ENCODE measurements around the gene B4GALT7.
"Not testable (repeated sequence)": the region's sequence is repeated elsewhere in the genome, so short reads cannot be mapped to it uniquely, and the experiment has no call there.

B4GALT7 gene

GRCh38 chr5:177610770-177611445 lies 11.0 kb downstream of the B4GALT7 start:
- no peak overlapping the region for H3K4me3 Mint-ChIP-seq
- no peaks in the 10 kb centered on the region for H3K9me3 Mint-ChIP-seq (ENCODE audit: low read depth)
- no peak overlapping the region for H3K27ac Mint-ChIP-seq
- peaks cover 6% of the 10 kb centered on the region for H3K4me1 Mint-ChIP-seq (ENCODE audit: low read depth)
- no peaks in the 10 kb centered on the region for H3K36me3 Mint-ChIP-seq
- no peaks in the 10 kb centered on the region for H3K27me3 Mint-ChIP-seq

DNA sequence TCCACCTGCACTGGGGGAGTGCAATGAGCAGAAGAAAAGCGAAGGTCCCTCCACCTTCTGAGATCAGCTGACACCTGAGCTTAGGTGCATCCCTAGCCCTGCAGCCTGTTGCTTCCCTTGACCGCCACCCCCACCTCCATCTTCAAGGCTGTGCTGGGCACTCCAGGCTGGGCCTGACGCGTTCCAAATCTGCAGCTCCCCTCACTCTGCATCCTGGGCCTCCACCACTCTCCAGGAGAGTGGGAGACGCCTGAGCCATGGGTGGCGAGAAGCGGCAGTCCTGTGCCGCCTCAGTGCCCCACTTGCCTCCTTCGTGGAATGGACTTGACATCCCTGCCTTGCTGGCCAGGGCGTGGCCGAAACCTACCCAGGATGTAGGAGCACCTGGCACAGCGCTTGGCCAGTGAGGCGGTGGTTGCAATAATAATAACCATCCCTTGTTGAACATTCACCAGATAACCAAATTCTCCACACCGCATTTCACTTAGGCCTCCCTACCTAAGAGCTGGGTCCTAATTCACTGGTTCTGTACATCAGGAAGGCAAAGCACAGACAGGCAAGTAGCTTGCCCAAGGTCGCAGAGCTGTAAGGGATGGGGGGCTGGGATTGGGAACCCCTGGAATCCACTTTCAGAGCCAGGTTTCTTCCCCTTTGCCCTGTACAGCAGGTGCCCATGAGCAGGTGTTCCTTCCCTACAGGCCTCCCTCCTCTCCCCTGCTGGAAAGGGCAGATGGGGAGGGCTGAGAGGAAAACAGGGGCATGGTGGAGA lies 11.7 kb downstream of the B4GALT7 start:
- H3K4me1 Mint-ChIP-seq (ENCODE audit: low read depth), result peaks cover 5% of the 10 kb centered on the region
- H3K27ac Mint-ChIP-seq, result no peak overlapping the region
- no peaks in the 10 kb centered on the region for H3K36me3 Mint-ChIP-seq
- no peaks in the 10 kb centered on the region for H3K9me3 Mint-ChIP-seq (ENCODE audit: low read depth)
- no peak overlapping the region for H3K4me3 Mint-ChIP-seq
- no peaks in the 10 kb centered on the region for H3K27me3 Mint-ChIP-seq

DNA sequence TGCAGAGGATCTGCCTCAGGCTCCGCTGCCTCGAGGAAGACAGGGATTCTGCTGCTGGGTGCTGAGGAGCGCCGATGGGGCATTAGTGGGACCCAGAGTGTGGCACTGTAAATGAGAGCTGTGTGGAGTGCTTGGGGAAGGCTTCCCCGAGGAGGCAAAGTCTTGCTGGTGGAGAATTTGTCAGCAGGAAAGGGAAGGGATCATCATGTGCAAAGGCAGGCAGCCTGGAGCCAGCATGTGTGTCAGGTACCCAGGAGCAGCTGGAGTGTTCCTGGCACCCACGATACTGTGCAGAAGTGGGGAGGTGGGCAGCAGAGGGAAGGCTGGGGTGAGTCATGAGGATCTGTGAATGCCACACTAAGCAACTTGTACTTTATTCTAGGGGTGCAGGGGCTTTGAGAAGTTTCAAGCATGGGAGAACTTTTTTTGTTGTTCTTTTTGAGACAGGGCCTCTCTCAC lies 12.3 kb downstream of the B4GALT7 start:
- no peak overlapping the region for H3K27ac Mint-ChIP-seq
- no peaks in the 10 kb centered on the region for H3K27me3 Mint-ChIP-seq
- H3K4me1 Mint-ChIP-seq (ENCODE audit: low read depth), result peaks cover 2% of the 10 kb centered on the region
- no peaks in the 10 kb centered on the region for H3K9me3 Mint-ChIP-seq (ENCODE audit: low read depth)
- H3K4me3 Mint-ChIP-seq, result no peak overlapping the region
- H3K36me3 Mint-ChIP-seq, result no peaks in the 10 kb centered on the region

DNA sequence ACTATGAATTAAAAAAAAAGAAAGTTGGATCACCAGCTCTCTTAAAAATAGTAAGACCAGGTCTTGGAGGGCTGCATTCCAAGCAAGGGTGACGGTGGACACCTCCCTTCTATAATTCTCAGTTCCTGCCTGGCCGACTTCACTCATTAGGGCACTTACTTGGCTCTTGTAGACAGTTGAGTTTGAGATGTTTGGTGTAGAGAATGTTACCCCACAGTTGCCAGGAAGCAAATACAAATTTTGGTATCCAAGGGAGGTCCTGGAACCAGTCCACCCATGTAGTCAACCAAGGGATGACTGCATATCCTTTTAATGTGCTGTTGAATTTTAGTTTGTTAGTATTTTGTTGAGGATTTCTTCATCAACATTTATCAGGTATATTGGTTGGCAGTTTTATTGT lies 20.6 kb downstream of the B4GALT7 start:
- no peaks in the 10 kb centered on the region for H3K4me1 Mint-ChIP-seq (ENCODE audit: low read depth)
- H3K9me3 Mint-ChIP-seq (ENCODE audit: low read depth), result no peaks in the 10 kb centered on the region
- H3K36me3 Mint-ChIP-seq, result peaks cover 13% of the 10 kb centered on the region
- no peak overlapping the region for H3K4me3 Mint-ChIP-seq
- H3K27ac Mint-ChIP-seq, result no peak overlapping the region
- no peaks in the 10 kb centered on the region for H3K27me3 Mint-ChIP-seq

GRCh38 chr5:177624172-177624571 lies 24.2 kb downstream of the B4GALT7 start:
- not testable (repeated sequence) for H3K27ac Mint-ChIP-seq; H3K4me3 Mint-ChIP-seq; H3K9me3 Mint-ChIP-seq (ENCODE audit: low read depth); H3K27me3 Mint-ChIP-seq; H3K4me1 Mint-ChIP-seq (ENCODE audit: low read depth); H3K36me3 Mint-ChIP-seq

DNA sequence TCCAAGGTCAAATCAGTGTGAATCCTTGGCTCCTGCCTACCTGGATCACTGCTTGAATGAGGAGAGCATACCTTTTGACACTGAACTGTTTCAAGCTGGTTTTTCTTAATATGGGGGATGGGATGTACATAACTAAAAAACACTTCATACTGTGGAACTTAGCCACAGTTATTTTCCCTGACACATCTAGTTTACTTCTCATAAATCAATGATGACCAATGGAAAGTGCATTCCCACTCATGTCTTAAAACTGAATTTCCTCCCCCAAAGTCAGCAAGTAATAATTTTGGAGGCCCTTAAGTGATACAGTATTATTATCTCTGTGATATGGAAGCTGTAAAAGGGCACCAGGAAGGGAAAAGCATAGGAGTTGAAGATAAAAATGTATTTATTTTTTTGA lies 30.3 kb downstream of the B4GALT7 start:
- H3K36me3 Mint-ChIP-seq; H3K27ac Mint-ChIP-seq; H3K27me3 Mint-ChIP-seq; H3K4me1 Mint-ChIP-seq (ENCODE audit: low read depth); H3K4me3 Mint-ChIP-seq; H3K9me3 Mint-ChIP-seq (ENCODE audit: low read depth): not testable (repeated sequence)

GRCh38 chr5:177634912-177635311 lies 35.0 kb downstream of the B4GALT7 start:
- not testable (repeated sequence) for H3K36me3 Mint-ChIP-seq; H3K4me1 Mint-ChIP-seq (ENCODE audit: low read depth); H3K27me3 Mint-ChIP-seq; H3K27ac Mint-ChIP-seq; H3K4me3 Mint-ChIP-seq; H3K9me3 Mint-ChIP-seq (ENCODE audit: low read depth)

DNA sequence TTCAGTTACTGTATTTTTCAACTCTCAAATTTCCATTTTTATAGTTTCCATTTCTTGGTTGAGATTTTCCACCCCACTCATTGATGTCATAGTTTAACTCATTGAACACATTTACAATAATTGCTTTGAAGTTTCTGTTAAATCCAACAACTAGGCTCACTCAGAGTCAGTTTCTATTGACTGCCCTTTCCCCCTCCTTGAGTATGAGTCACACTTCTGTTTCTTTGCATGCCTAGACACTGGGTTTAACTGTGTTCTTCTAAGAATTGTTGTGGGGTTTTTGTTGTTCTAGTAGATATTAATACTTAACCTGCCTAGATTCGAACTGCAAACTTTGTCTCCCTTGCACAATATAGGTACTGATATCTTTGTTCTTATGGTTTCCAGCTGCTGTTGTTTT lies 45.5 kb downstream of the B4GALT7 start:
- not testable (repeated sequence) for H3K4me1 Mint-ChIP-seq (ENCODE audit: low read depth); H3K36me3 Mint-ChIP-seq; H3K27me3 Mint-ChIP-seq; H3K9me3 Mint-ChIP-seq (ENCODE audit: low read depth); H3K4me3 Mint-ChIP-seq; H3K27ac Mint-ChIP-seq

GRCh38 chr5:177651235-177651634 lies 51.3 kb downstream of the B4GALT7 start:
- H3K36me3 Mint-ChIP-seq; H3K9me3 Mint-ChIP-seq (ENCODE audit: low read depth); H3K4me3 Mint-ChIP-seq; H3K4me1 Mint-ChIP-seq (ENCODE audit: low read depth); H3K27ac Mint-ChIP-seq; H3K27me3 Mint-ChIP-seq: not testable (repeated sequence)

DNA sequence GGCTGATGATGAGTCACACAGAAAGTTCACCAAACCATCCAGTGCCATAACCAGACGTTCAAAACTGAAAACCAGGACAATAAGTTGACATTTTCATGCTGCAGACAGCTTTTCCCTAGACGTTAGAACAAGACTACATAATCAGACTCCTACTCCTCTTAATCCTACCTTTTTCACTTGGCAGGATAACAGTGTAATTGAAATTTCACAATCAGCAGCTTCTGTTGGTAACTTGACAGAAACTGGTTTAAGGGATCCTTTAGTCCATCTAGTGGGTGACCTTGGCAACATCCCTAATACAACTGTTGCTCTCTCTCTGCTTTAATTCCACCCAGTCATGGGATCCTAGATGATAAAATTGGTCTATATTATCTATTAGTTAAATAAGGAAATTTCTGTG lies 57.9 kb downstream of the B4GALT7 start:
- not testable (repeated sequence) for H3K27ac Mint-ChIP-seq; H3K4me3 Mint-ChIP-seq; H3K27me3 Mint-ChIP-seq; H3K36me3 Mint-ChIP-seq; H3K9me3 Mint-ChIP-seq (ENCODE audit: low read depth)
- H3K4me1 Mint-ChIP-seq (ENCODE audit: low read depth), result peaks cover 10% of the 10 kb centered on the region

DNA sequence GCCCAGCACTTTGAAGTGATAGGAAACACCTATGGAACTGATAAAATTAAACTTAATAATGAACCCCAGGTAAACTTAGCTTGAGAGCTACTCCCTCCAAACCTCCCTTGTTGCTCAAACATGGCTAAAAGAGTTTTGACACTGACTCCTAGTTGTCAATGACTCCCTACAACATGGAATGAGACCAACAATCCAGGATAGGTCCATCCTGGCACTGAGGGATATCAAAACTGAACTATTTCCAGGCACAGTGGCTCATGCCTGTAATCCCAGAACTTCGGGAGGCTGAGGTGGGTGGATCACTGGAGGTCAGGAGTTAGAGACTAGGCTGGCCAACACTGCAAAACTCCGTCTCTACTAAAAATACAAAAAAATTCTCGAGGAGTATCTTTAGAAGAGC lies 58.6 kb downstream of the B4GALT7 start:
- H3K9me3 Mint-ChIP-seq (ENCODE audit: low read depth); H3K27me3 Mint-ChIP-seq; H3K36me3 Mint-ChIP-seq; H3K4me3 Mint-ChIP-seq; H3K27ac Mint-ChIP-seq: not testable (repeated sequence)
- H3K4me1 Mint-ChIP-seq (ENCODE audit: low read depth), result peaks cover 10% of the 10 kb centered on the region
